ENCODE measurements around the gene ITPKC. TPM values are rescaled to one million over a fixed set of nuclear protein-coding genes. Genes with fewer than 3 reads are reported as not detected.

ITPKC gene
- total RNA-seq, 4 donors from 2014 or later: 18.3 to 49.7 (median 25.1) TPM

DNA sequence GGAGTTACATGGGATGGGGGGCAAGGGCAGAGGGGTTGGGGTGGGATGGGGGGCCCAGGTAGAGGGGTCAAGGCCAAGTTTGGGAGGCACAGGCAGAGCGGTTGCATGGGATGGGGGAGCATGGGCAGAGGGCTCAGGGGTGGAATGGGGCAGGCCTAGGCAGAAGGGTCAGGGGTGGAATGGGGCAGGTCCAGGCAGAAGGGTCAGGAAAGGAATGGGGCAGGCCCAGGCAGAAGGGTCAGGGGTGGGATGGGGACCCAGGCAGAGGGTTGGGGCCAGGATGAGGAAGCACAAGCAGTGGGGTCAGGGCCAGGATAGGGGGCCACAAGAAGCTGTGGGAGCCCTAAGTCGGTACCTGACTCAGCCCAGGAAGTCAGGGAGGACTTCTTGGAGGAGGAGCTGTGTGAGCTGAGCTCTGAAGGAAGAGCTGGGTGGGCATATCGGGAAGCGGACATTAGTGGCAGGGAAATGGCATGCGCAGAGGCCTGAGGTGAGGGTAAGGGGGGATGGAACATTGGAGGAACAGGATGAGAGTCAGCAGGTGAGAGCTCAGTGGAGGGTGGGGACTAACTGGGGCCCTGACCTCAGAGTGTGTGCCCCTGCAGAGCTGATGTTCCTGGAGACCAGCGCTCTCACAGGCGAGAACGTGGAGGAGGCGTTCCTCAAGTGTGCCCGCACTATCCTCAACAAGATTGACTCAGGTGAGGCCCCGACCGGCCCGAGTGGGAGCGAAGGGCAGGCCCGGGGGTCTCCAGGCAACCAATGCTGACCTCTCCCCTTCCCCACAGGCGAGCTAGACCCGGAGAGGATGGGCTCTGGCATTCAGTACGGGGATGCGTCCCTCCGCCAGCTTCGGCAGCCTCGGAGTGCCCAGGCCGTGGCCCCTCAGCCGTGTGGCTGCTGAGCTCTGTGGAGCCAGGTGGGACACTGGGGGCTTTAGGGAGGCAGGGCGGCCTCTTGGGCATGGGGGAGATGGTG, 69.4 kb downstream of the ITPKC start:
- TF ChIP-seq CTCF (IDR thresholded peaks at IDR 0.05) (no peak), POLR2A (IDR thresholded peaks at IDR 0.05) (no peak)

More for the DNA sequence above, 69.4 kb downstream of the ITPKC start:
- Histone ChIP-seq H3K4me1 (peaks cover 8 to 11% of the 10 kb centered on the region in 2 donors), H3K27ac (no peak overlapping the region), H3K27me3 (no peaks in the 10 kb centered on the region), H3K36me3 (peaks cover 0 to 2% of the 10 kb centered on the region in 2 donors), H3K9me3 (no peaks in the 10 kb centered on the region), H3K4me3 (replicated peaks in 1 of 3) (no peak overlapping the region)
- 93 to 94% methylated on average over 20 to 24 of the region's 25 CpGs for WGBS, 2 donors
- intact Hi-C loops (cut with DNase I): no loop called here
- no peak for DNase-seq

Small RNA genes within 50 kb of the gene (small RNA-seq; reads per million reads assigned to genes)
- not detected for gene RNU6-195P

Other genes starting within 250 kb of the ITPKC start
- gene SHKBP1, start 140.2 kb upstream of the ITPKC start, total RNA-seq: 10 to 100 TPM; 33.3 to 52.1 (median 42.9) TPM
- 100 to 1,000 TPM; 134 to 276 (median 196) TPM for gene LTBP4, start 115.7 kb upstream of the ITPKC start, total RNA-seq
- gene NUMBL, start 26.5 kb upstream of the ITPKC start, total RNA-seq: 10 to 100 TPM; 14.2 to 22.5 (median 17.0) TPM
- gene COQ8B, start 226 bp upstream of the ITPKC start, total RNA-seq: 10 to 100 TPM; 39.2 to 73.0 (median 54.7) TPM
- 1 to 10 TPM; 3.3 to 8.5 (median 4.5) TPM for gene ACTMAP, start 33.4 kb downstream of the ITPKC start, total RNA-seq
- gene SNRPA, start 34.1 kb downstream of the ITPKC start, total RNA-seq: 10 to 100 TPM; 38.2 to 80.5 (median 55.1) TPM
- not detected for gene MIA, start 58.4 kb downstream of the ITPKC start, total RNA-seq
- gene RAB4B, start 61.1 kb downstream of the ITPKC start, total RNA-seq: 10 to 100 TPM; 21.5 to 56.6 (median 31.5) TPM
- 100 to 1,000 TPM in 2 of 4 donors, 10 to 100 TPM in 2; 94.2 to 120 (median 105) TPM for gene EGLN2, start 82.1 kb downstream of the ITPKC start, total RNA-seq
- gene CYP2A6, start 133.3 kb downstream of the ITPKC start, total RNA-seq: not detected
- not detected for gene CYP2A7, start 165.1 kb downstream of the ITPKC start, total RNA-seq